GM18526 (cell line): ENCODE data around the gene HMCN2.

Experiments used
- POLR2A ChIP-seq: IDR thresholded peaks from 3 replicates; pipeline ENCODE4 v1.6.1; 2011; ENCODE audit not compliant: insufficient read length; ENCODE audit errors: extremely low read depth

Gene HMCN2

DNA sequence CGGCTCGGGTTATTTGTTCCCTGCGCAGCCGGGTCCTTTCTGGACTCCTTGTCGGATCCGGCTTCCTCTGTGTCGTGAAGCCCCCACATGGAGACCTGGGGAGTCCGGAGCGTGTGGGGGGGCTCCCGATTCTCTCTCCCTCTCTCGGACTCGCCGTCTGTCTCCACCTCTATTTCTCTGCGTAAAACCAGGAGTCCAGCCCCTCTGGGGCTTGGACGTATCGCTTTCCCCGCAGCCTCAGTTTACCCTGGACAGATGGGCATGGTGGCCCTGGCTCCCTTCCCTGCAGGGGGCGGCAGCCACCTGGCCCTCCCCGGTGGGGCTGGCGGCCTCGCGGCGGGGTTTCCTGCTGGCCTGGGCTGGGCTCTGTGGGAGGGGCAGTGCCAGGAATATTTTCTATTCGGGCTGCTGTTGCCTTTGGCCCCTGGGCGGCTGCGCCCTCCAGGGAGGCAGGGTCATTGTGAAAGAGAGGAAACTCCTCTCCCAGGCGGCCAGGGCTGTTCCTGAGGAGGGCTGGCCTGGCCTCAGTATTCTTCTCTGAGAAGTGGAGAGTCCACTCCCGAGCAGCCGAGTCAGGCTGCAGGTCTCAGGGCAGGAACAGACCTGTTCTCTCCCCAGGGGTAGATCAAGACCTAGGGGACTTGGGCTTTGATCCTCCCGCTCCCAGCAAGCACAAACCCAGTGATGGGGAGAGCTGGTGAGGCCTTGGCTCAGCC is 179.9 kb downstream of the HMCN2 start:
- TF ChIP-seq POLR2A: no peak

- TF ChIP-seq POLR2A: no peak
Observed at GRCh38 chr9:130446101-130446861, 180.7 kb downstream of the HMCN2 start.

DNA sequence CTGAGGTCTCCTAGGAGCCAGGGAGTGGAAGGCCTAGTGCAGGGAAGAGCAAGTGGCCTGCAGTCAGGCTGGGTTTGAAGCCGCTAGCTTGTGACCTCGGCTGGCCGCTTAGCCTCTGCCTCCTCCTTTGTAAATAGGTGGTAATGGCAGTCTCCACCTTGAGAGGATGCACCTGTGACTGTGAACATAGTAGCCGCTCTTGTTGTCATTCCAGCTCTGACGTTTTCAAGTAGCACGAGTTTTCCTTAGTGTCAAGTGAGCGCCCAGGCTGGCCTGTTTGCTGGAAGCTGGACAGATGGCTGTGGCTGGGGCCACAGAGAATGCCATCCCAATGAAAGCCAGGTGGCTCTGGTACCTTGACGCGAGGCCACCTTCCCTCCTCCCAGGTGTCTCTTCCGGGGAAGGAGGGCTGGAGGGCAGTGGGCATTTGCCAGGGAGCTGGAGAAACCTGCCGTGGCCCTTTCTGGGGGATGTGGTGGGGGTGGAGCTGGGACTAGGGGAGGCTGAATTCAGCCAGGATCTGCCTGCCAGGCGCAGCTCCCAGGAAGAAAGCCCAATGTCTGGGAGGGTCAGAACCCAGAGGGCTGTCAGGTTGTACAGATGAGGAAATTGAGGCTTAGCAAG is 181.7 kb downstream of the HMCN2 start:
- no peak for TF ChIP-seq POLR2A

GRCh38 chr9:130448035-130448624 is 182.6 kb downstream of the HMCN2 start:
- TF ChIP-seq POLR2A: no peak

- TF ChIP-seq POLR2A: no peak
Observed at GRCh38 chr9:130448771-130449603, 183.4 kb downstream of the HMCN2 start.

GRCh38 chr9:130450344-130451003 is 184.9 kb downstream of the HMCN2 start:
- TF ChIP-seq POLR2A: no peak

DNA sequence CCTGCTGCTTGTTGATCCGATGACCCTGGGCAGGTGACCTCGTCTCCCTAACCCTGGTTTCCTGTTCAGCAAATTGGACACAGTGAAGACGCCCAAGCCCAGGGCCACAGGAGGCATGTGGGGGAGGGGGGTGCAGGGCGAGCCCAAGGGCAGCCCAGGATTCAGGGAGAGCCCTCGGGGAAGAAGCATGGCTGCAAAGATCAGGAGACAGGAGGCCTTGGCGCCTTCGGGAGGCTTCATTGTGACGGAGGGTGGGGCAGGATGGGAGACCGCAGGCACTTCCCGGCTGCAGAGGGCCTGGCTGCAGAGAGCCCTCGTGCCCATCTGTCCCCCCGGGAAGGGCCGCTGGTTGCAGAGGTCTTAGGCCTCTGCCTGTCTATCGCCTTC is 185.4 kb downstream of the HMCN2 start:
- no peak for TF ChIP-seq POLR2A

GRCh38 chr9:130451509-130452388 is 186.2 kb downstream of the HMCN2 start:
- no peak for TF ChIP-seq POLR2A

GRCh38 chr9:130452835-130453234 is 187.3 kb downstream of the HMCN2 start:
- no peak for TF ChIP-seq POLR2A

DNA sequence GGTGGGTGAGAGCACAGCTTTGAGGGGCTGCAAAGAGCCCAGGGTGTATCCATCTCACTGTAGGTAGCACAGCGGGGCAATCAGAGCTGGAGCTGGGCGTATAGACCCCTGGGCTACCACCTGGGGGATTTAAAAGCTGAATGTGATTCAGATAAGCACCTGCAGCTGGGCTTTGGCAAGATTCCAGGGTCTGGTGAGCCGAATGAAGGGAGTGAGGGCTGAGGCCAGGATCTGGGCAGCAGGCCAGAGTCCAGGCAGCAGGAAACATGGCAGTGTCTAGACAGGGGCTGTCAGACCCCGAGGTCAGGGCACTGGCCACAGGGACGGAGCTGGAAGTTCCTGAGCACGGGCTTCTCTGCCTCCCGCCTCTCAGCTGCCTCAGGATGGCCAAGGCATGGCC is 187.9 kb downstream of the HMCN2 start:
- no peak for TF ChIP-seq POLR2A

DNA sequence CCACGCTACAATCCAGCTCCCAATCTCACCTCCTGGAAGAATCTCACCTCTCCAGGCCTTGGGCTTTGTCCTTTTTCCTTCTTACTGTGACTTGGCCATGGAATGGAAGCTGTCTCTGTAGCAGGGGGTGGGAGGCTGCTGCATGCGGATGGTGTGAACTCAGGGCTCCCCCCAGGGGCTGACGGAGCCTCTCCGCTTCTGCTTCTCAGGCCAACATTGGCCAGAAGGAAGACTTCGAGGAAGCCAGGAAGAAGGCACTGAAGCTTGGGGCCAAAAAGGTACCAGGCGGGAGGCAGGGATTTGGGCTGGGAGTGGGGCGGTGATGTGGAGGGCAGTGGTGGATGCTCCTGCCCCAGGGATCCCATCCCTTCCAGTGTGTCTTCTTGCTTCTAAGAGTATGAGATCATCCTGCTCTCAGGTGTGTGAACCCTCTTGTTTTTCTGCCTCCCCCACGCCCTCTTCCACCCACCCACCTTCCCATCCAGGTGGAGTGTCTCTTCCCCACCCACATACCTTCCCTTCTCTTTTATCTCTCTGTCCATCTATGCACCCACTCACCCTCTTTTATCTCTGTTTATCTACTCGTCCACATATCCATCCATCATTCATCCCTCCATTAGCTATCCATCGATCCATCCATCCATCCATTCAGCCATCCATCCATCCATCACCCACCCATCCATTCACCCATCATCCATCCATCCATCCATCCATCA is 188.7 kb downstream of the HMCN2 start:
- TF ChIP-seq POLR2A: no peak

DNA sequence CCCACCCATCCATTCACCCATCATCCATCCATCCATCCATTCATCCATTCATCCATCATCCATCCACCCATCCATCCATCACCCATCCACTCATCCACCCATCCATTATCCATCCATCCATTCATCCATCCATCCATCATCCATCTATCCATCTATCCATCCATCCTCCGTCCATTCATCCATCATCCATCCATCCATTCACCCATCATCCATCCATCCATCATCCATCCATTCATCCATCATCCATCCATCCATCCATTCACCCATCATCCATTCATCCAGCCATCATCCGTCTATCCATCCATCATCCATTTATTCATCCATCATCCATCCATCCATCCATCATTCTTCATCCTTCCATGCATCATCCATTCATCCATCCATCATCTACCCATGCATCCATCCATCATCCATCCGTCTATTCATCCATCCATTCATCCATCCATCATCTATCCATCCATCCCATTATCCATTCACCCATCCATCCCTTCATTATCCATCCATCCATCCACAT is 189.3 kb downstream of the HMCN2 start:
- TF ChIP-seq POLR2A: no peak
